Measurements from ENCODE around the gene HOPX.
"Not testable (repeated sequence)": the region's sequence is repeated elsewhere in the genome, so short reads cannot be mapped to it uniquely, and the experiment has no call there.

HOPX gene

DNA sequence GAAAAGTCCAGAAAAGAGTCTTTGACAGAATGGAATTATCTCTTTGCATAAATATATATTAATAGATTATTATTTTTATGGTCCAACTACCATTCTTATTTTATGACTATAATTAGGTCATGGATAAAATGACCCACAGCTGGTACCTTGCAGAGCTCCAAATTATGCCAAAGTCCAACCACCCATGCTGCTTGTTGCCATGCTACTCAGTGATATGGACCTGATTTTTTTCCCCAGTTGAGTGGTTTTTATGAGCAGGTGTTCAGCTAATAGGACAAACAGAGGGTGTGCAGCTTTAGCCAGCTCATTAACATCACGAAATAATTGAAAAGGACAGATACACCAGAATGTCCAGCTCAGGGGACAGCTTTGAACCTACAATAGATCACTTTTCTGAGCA lies 9.7 kb downstream of the HOPX start:
- no peak overlapping the region for H3K27ac ChIP-seq (ENCODE audit: low read depth, low read length)
- no peaks in the 10 kb centered on the region for H3K27me3 ChIP-seq (ENCODE audit: insufficient read depth, low read length)
- H3K79me2 ChIP-seq (ENCODE audit: control insufficient read depth, insufficient read depth, low read length, unreplicated experiment) = no peaks in the 10 kb centered on the region
- H3K4me1 ChIP-seq (ENCODE audit: control insufficient read depth, insufficient read depth, low read length, unreplicated experiment) = peaks cover 29% of the 10 kb centered on the region
- no peak overlapping the region for H2AFZ ChIP-seq (ENCODE audit: low read length, unreplicated experiment)
- H3K4me3 ChIP-seq (ENCODE audit: low read depth, low read length) = no peak overlapping the region
- no peaks in the 10 kb centered on the region for H3K36me3 ChIP-seq (ENCODE audit: insufficient read depth, low read length)

DNA sequence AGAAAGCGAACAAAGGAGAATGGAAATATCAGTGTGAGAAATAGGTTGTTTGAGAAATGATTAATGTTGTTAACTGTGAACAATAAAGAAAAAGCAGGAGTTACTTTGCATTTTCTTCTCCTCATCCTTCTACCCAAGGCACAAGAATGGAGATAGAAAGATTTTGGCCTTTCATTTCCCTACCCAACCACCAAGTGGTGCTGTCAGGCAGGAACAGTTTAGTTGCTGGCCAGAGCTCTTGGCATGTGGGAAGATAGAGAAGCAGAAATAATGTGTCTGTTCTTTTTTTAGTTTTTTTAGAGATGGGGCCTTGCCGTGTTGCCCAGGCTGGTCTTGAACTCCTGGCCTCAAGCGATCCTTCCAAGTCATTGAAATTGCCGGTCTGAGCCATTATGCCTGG lies 12.8 kb downstream of the HOPX start:
- Histone ChIP-seq H3K27me3 (ENCODE audit: insufficient read depth, low read length) (no peaks in the 10 kb centered on the region), H3K4me3 (ENCODE audit: low read depth, low read length) (no peak overlapping the region), H2AFZ (ENCODE audit: low read length, unreplicated experiment) (no peak overlapping the region), H3K79me2 (ENCODE audit: control insufficient read depth, insufficient read depth, low read length, unreplicated experiment) (no peaks in the 10 kb centered on the region), H3K36me3 (ENCODE audit: insufficient read depth, low read length) (no peaks in the 10 kb centered on the region), H3K4me1 (ENCODE audit: control insufficient read depth, insufficient read depth, low read length, unreplicated experiment) (peaks cover 11% of the 10 kb centered on the region), H3K27ac (ENCODE audit: low read depth, low read length) (no peak overlapping the region)

DNA sequence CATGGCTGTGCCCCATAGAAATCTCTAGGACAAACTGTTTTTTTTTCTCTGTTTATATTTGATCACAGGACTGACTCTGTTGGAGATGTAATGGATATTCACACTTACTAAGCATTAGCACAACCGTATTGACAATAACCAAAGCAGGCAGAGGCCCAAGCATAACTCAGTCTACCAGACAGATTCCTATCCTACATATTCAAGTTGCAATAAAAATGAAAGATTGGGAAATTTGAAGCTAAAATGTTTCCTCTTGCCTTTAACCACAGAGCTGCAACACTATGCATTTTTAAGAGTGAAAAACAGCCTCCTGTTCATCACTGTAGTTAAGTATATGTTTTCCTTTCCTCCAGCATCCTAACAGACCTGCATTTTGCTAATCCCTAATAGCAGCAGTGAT lies 13.7 kb downstream of the HOPX start:
- not testable (repeated sequence) for H3K79me2 ChIP-seq (ENCODE audit: control insufficient read depth, insufficient read depth, low read length, unreplicated experiment); H3K27ac ChIP-seq (ENCODE audit: low read depth, low read length); H2AFZ ChIP-seq (ENCODE audit: low read length, unreplicated experiment); H3K36me3 ChIP-seq (ENCODE audit: insufficient read depth, low read length); H3K27me3 ChIP-seq (ENCODE audit: insufficient read depth, low read length); H3K4me3 ChIP-seq (ENCODE audit: low read depth, low read length)
- peaks cover 11% of the 10 kb centered on the region for H3K4me1 ChIP-seq (ENCODE audit: control insufficient read depth, insufficient read depth, low read length, unreplicated experiment)

DNA sequence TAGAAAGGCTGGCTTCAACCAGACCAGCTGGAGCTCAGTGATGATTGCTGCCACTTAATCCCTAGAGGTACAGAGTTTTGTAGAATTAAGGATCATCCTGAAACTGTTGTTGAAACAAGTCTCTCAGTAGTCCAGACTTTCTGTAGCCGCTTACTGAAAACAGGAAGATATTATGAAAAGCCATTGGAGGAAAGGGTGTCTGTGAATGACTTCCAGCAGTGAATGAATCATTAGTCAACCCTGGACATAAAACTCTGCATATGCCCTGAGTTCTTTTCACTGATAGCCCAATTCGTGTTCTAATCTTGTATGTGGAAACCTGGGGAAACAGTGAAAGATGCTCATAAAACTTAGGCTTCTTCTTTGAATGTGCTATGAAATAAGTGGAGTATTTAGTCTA lies 14.8 kb downstream of the HOPX start:
- no peaks in the 10 kb centered on the region for H3K27me3 ChIP-seq (ENCODE audit: insufficient read depth, low read length)
- no peaks in the 10 kb centered on the region for H3K36me3 ChIP-seq (ENCODE audit: insufficient read depth, low read length)

DNA sequence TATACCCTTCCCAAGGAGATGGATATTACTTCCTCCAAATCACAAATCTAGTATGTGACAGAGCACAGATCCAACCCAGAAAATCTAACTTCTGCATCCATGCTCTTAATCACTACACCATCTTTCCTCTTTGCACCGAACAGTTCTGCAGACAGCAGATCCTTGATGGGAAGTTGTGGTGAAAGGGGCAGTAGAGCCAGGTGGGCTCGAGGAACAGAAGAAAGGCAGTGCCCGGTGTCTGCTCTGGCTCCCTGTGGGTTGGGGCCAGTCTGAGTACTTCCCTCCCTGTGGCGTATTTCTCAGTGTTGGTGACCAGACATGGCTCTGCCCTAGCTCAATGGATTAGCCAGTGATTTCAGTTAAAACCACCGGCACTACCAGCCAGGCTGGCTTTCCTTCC lies 15.3 kb downstream of the HOPX start:
- Histone ChIP-seq H3K36me3 (ENCODE audit: insufficient read depth, low read length) (no peaks in the 10 kb centered on the region), H3K27ac (ENCODE audit: low read depth, low read length) (no peak overlapping the region), H3K4me1 (ENCODE audit: control insufficient read depth, insufficient read depth, low read length, unreplicated experiment) (no peaks in the 10 kb centered on the region), H3K4me3 (ENCODE audit: low read depth, low read length) (no peak overlapping the region), H3K27me3 (ENCODE audit: insufficient read depth, low read length) (no peaks in the 10 kb centered on the region), H3K79me2 (ENCODE audit: control insufficient read depth, insufficient read depth, low read length, unreplicated experiment) (no peaks in the 10 kb centered on the region), H2AFZ (ENCODE audit: low read length, unreplicated experiment) (no peak overlapping the region)

More for the DNA sequence above, 14.8 kb downstream of the HOPX start:
- H3K4me3 ChIP-seq (ENCODE audit: low read depth, low read length) = no peak overlapping the region
- no peaks in the 10 kb centered on the region for H3K79me2 ChIP-seq (ENCODE audit: control insufficient read depth, insufficient read depth, low read length, unreplicated experiment)
- no peak overlapping the region for H3K27ac ChIP-seq (ENCODE audit: low read depth, low read length)
- no peak overlapping the region for H2AFZ ChIP-seq (ENCODE audit: low read length, unreplicated experiment)
- no peaks in the 10 kb centered on the region for H3K4me1 ChIP-seq (ENCODE audit: control insufficient read depth, insufficient read depth, low read length, unreplicated experiment)

DNA sequence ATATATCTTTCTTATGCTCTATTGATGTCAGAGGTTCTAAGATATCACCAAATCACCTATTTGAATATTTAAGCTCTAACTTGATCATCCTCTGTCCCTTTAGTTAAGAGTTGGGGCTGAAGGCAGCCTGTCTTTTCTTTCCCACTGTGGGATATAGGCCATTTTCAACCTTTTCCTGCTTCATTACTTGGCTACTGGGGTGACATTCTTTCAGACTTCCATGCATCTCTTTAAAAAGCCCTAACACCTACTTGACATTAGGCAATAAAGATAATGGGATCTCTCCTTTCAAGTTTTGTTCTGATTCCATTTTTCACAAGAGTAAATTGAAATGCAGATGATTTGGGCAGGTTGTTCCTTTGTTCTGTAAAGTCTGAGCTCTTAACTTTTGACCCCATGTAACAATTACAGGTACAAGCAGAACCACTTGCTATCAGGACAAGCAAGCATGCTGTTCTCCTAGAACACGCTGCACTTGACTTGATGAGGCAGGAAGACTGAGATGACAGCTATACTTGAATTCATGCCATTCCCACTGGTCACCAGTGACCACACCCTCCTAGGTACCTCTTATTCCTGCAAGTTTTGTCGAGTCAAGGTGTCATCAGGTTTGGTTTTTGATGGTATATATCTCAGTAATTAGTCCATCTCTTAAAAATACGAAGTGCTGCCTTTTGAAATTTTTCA lies 18.2 kb downstream of the HOPX start:
- no peak overlapping the region for H2AFZ ChIP-seq (ENCODE audit: low read length, unreplicated experiment)
- no peaks in the 10 kb centered on the region for H3K36me3 ChIP-seq (ENCODE audit: insufficient read depth, low read length)
- no peaks in the 10 kb centered on the region for H3K4me1 ChIP-seq (ENCODE audit: control insufficient read depth, insufficient read depth, low read length, unreplicated experiment)
- H3K27me3 ChIP-seq (ENCODE audit: insufficient read depth, low read length) = no peaks in the 10 kb centered on the region
- H3K27ac ChIP-seq (ENCODE audit: low read depth, low read length) = no peak overlapping the region
- H3K79me2 ChIP-seq (ENCODE audit: control insufficient read depth, insufficient read depth, low read length, unreplicated experiment) = no peaks in the 10 kb centered on the region
- no peak overlapping the region for H3K4me3 ChIP-seq (ENCODE audit: low read depth, low read length)

DNA sequence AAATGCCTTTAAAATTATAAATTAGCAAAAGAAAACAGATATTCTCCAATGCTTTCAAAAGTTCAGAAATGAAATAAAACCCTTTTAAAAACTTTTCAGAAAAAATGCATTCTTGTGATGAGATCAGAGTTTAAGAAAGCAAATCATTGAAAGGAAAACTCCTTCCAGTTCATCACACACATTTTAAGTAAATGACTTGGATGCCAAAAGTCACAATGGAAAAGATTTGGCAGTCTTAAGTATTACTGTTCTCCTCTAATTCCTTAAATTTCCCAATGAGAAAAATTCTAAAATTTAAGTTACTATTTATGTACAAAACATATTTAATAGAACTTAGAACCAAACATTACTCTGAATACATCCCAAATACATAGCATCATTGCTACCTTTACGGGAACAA lies 21.1 kb downstream of the HOPX start:
- Histone ChIP-seq H3K36me3 (ENCODE audit: insufficient read depth, low read length) (no peaks in the 10 kb centered on the region), H3K79me2 (ENCODE audit: control insufficient read depth, insufficient read depth, low read length, unreplicated experiment) (no peaks in the 10 kb centered on the region), H3K27me3 (ENCODE audit: insufficient read depth, low read length) (peaks cover 19% of the 10 kb centered on the region), H3K4me3 (ENCODE audit: low read depth, low read length) (no peak overlapping the region), H3K4me1 (ENCODE audit: control insufficient read depth, insufficient read depth, low read length, unreplicated experiment) (no peaks in the 10 kb centered on the region), H2AFZ (ENCODE audit: low read length, unreplicated experiment) (no peak overlapping the region), H3K27ac (ENCODE audit: low read depth, low read length) (no peak overlapping the region)

DNA sequence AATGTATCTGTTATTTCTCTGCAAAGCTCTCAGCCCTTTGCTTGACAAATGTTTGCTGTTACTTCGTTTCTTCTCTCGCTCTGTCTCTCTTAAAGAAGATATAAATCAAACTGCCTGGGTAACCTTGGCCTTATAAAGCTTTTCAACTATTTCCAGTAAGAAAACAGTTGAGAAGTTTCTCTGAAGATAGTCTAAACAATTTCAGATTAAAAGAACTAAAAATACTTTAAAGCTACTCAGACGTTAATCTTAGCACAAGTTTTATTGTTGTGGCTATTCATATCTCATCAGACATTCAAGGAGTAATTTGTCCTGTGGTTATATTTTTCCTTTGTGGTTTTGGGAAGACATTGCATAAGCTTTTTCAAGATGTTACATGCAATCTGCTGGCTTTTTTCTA lies 22.6 kb downstream of the HOPX start:
- H3K79me2 ChIP-seq (ENCODE audit: control insufficient read depth, insufficient read depth, low read length, unreplicated experiment) = no peaks in the 10 kb centered on the region
- H3K27me3 ChIP-seq (ENCODE audit: insufficient read depth, low read length) = peaks cover 19% of the 10 kb centered on the region
- no peak overlapping the region for H2AFZ ChIP-seq (ENCODE audit: low read length, unreplicated experiment)
- no peak overlapping the region for H3K4me3 ChIP-seq (ENCODE audit: low read depth, low read length)
- no peaks in the 10 kb centered on the region for H3K36me3 ChIP-seq (ENCODE audit: insufficient read depth, low read length)
- H3K4me1 ChIP-seq (ENCODE audit: control insufficient read depth, insufficient read depth, low read length, unreplicated experiment) = peaks cover 13% of the 10 kb centered on the region
- H3K27ac ChIP-seq (ENCODE audit: low read depth, low read length) = no peak overlapping the region

DNA sequence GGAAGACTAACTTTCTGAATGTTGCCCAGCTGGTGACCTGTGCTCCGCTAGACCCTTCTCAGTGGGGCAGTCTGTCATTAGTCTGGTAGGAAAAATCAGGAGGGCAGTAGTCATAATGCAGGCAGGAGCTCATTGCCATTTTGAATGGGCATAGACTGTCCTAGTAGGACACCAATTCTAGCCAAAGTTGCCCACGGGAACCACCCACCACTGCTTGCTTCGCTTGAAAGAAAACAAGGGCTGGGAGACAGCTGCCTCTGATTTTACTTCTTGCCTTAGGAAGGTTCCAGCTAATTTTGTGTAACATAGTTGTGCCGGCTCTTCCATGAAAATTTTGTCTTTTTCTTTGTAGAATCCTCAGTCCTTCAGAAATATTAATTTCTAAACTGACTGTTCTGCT lies 23.3 kb downstream of the HOPX start:
- peaks cover 16% of the 10 kb centered on the region for H3K4me1 ChIP-seq (ENCODE audit: control insufficient read depth, insufficient read depth, low read length, unreplicated experiment)
- H3K27me3 ChIP-seq (ENCODE audit: insufficient read depth, low read length) = peaks cover 19% of the 10 kb centered on the region
- H3K27ac ChIP-seq (ENCODE audit: low read depth, low read length) = no peak overlapping the region
- no peak overlapping the region for H3K4me3 ChIP-seq (ENCODE audit: low read depth, low read length)
- H3K36me3 ChIP-seq (ENCODE audit: insufficient read depth, low read length) = no peaks in the 10 kb centered on the region
- no peak overlapping the region for H2AFZ ChIP-seq (ENCODE audit: low read length, unreplicated experiment)
- H3K79me2 ChIP-seq (ENCODE audit: control insufficient read depth, insufficient read depth, low read length, unreplicated experiment) = no peaks in the 10 kb centered on the region

DNA sequence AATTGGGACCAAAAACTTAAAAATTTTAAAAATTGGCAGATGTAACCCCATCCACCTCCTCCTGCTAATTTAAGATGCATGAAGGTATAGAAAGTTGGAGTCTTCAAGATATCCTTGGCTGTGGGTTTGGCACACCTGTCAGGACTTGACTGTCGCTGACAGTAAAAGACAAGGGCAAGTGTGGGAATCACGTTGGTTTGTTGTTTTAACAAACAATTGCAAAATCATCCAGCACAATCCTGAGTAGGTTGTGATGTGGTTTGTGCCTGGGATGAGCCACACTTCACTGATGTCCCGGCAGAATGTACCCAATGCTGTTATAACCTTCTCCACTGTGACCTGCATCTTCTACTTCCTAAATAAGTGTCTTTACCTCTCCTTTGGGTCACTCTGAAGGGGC lies 24.0 kb downstream of the HOPX start:
- H3K36me3 ChIP-seq (ENCODE audit: insufficient read depth, low read length) = no peaks in the 10 kb centered on the region

DNA sequence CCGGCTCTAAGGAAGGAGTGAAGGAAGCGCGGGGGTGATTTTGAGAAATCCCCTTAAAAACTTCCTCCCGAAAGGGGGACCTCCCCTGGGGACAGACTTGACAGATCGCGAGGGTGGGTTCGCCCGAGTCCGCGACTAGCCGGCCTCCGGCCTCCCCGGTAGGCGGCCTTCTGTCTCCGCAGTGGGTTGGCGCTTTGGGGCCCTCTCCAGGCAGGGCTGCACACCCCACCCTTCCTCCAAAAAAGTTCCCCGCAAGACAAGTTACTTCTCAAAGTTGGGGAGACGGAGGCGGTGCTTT lies 24.8 kb downstream of the HOPX start:
- Histone ChIP-seq H3K79me2 (ENCODE audit: control insufficient read depth, insufficient read depth, low read length, unreplicated experiment) (no peaks in the 10 kb centered on the region), H3K27me3 (ENCODE audit: insufficient read depth, low read length) (peaks cover 19% of the 10 kb centered on the region), H3K4me3 (ENCODE audit: low read depth, low read length) (peak overlapping the region; percentile 81), H3K27ac (ENCODE audit: low read depth, low read length) (no peak overlapping the region), H3K36me3 (ENCODE audit: insufficient read depth, low read length) (no peaks in the 10 kb centered on the region), H2AFZ (ENCODE audit: low read length, unreplicated experiment) (peak overlapping the region; percentile 78), H3K4me1 (ENCODE audit: control insufficient read depth, insufficient read depth, low read length, unreplicated experiment) (peaks cover 16% of the 10 kb centered on the region)

More for the DNA sequence above, 24.0 kb downstream of the HOPX start:
- peaks cover 19% of the 10 kb centered on the region for H3K27me3 ChIP-seq (ENCODE audit: insufficient read depth, low read length)
- peaks cover 16% of the 10 kb centered on the region for H3K4me1 ChIP-seq (ENCODE audit: control insufficient read depth, insufficient read depth, low read length, unreplicated experiment)
- H3K79me2 ChIP-seq (ENCODE audit: control insufficient read depth, insufficient read depth, low read length, unreplicated experiment) = no peaks in the 10 kb centered on the region
- no peak overlapping the region for H3K4me3 ChIP-seq (ENCODE audit: low read depth, low read length)
- no peak overlapping the region for H3K27ac ChIP-seq (ENCODE audit: low read depth, low read length)
- no peak overlapping the region for H2AFZ ChIP-seq (ENCODE audit: low read length, unreplicated experiment)

All from ACC112 (cell line).